AG09319 (cell line): ENCODE data around the gene FAM3C.
A peak's percentile ranks its signal among the peaks of the same experiment; 100 is the strongest.

ENCODE experiments used
- DNase-seq: peaks from one replicate; pipeline ENCODE4 v3.0.0-alpha.2; 2010; ENCODE audit warnings: low read depth; ENCODE audit errors: extremely low read depth
- TF ChIP-seq, protein P1 (sequence below): IDR thresholded peaks from 2 replicates; pipeline ENCODE4 v1.5.1; 2011; ENCODE audit warnings: low read depth, mild to moderate bottlenecking, inconsistent platforms, low read length, moderate library complexity

Gene FAM3C

DNA sequence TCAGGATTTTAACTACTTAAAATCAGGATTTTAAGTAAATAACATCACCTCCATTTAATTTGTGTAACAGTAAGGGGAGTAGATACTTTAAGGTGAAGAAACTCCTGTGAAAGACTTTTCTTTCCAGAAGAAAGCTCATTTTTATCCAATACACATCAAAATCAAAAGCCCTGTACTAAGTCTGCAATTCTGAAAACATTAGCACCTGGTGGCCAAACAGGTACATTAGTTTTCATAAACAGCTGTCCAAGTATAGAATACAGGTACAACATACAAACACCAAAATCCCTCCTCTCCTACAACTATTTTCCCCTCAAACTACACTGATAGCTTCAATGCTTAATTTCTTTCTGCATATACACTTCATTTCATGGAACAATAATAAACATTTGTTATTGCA lies 22.9 kb downstream of the FAM3C start:
- TF ChIP-seq, protein P1, sequence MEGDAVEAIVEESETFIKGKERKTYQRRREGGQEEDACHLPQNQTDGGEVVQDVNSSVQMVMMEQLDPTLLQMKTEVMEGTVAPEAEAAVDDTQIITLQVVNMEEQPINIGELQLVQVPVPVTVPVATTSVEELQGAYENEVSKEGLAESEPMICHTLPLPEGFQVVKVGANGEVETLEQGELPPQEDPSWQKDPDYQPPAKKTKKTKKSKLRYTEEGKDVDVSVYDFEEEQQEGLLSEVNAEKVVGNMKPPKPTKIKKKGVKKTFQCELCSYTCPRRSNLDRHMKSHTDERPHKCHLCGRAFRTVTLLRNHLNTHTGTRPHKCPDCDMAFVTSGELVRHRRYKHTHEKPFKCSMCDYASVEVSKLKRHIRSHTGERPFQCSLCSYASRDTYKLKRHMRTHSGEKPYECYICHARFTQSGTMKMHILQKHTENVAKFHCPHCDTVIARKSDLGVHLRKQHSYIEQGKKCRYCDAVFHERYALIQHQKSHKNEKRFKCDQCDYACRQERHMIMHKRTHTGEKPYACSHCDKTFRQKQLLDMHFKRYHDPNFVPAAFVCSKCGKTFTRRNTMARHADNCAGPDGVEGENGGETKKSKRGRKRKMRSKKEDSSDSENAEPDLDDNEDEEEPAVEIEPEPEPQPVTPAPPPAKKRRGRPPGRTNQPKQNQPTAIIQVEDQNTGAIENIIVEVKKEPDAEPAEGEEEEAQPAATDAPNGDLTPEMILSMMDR: no peak
- no peak for DNase-seq

DNA sequence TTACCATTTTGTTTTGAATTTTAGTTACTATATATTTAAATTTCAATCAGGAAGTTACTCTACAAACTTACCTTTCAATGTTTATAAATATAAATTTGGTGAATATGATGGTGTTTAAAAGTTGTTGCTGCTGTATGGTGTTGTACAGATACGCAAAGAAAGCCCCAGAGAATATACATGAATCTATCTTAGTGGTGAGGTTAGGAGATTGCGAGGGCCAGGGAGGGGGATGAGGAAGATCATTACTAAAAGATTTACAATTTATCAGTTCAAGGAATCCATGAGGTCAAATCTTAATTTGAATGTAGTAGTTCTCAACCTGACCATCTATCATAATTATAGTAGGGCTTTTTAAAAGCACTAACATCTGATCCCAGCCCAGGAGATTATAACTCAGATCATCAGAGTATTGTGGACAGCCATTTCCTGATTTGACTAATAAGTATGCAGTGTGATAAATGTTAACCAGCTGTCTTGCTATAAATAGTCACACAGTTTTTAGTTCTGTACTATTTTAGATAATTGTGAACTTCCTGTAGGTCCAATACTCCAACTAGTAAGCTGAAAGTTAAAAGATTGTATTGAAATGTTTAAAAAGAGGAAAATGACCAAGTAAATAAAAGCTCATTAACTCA lies 23.6 kb downstream of the FAM3C start:
- no peak for DNase-seq
- TF ChIP-seq, protein P1: no peak

DNA sequence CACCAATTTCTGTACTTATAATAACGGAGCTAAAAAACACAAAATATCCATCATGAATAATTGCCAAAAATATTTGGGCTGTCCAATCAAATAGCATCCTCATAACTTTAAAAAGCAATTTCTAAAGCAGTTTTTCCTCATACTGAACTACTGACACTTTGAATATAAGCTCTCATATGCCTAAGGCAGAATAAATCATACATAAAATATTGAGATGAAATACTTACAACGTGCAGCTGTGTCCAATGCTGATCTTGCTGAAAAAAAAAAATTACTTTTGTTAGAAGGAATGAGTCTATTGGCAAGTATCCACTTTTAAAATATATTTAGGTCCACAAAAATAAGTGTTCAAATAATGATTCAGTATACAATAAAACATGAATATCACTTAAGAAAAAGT lies 24.2 kb downstream of the FAM3C start:
- TF ChIP-seq, protein P1: no peak
- no peak for DNase-seq

DNA sequence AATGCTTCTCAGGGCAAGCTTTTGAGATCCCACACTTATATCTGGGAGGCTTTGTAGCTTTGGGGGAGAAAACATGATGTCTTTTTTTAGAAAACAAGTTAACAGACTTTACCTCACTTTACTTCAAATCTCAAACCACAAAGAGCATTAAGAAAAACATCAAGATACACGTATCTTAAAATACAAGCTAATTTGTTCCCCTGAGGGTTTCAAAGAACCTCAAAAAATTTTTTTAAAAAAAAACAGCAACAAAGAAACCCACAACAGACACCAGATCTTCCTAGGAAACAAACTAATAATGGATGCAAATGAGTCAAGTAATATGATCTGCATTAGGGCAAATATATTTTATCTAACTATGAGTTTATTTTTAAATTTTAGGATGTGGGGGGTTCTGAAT lies 24.7 kb downstream of the FAM3C start:
- DNase-seq: no peak
- TF ChIP-seq, protein P1: no peak

DNA sequence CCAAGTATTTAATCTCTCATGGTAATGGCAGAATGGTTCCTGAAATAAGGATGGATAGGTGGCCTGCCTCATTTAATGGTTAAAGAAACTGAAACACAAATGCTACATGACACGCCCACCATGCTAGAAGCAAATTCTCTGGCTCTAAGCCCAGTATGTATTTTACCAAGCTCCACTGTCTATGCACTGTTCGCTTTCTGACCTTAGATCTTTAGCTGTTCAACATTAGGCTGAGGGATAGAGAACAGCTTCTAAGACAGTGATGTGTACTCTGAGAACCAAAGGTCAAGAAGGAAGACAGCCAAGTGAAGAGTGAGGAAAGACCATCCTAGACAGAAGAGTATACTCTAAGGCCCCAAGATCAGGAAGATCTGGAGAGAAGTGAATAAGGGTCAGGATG lies 26.6 kb downstream of the FAM3C start:
- TF ChIP-seq, protein P1: no peak

DNA sequence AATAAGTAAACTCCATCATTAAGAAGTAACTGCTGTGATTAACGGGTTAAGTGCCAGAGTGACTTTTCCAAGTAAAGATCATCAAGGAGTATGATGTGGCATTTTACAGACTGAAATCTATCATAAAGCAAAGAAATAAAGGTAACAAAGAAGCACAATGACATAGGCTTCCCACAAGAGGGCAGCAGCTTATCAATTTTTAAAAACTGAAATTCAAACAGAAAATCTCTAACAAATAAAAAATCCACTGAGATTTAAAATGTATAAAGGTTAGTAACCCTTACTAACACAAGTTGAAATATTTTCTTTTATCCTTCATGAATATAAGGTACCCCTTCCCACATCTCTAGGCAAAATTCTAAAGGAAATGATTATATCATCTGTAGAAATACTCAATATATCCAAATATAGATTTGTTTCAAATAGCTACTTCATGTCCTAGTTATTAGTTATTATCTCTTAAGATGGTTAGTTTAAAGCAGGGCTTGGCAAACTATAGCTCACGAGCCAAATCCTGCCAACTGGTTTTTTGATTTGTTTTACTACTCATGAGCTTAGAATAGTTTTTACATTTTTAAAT lies 29.2 kb downstream of the FAM3C start:
- DNase-seq: no peak
- TF ChIP-seq, protein P1: peak; percentile 64

More for the DNA sequence above, 26.6 kb downstream of the FAM3C start:
- peak; percentile 10 for DNase-seq

DNA sequence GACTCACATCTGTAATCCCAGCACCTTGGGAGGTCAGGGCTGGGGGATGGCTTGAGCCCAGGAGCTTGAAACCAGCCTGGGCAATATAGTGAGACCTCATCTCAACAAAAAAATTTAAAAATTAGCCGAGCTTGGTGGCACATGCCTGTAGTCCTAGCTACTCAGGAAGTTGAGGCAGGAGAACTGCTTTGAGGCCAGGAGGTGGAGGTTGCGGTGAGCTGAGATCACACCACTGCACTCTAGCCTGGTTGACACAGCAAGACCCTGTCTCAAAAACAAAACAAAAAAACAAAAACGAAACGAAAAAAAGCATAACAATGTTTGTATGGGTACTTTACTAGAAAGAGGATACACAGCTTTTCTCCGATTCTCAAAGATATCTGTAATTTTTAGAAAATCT lies 35.5 kb downstream of the FAM3C start:
- TF ChIP-seq, protein P1: no peak
- no peak for DNase-seq
